Stimulated activated CD8-positive, alpha-beta memory T cell treated with anti-CD3 and anti-CD28 coated beads, Interleukin-4, amount 100 ng/mL, for 48 hours (primary cell): ENCODE results near the gene HSDL1.

Source experiments
- DNase-seq: peaks from one replicate; pipeline ENCODE4 v3.0.0-alpha.2; 2020

The HSDL1 gene

DNA sequence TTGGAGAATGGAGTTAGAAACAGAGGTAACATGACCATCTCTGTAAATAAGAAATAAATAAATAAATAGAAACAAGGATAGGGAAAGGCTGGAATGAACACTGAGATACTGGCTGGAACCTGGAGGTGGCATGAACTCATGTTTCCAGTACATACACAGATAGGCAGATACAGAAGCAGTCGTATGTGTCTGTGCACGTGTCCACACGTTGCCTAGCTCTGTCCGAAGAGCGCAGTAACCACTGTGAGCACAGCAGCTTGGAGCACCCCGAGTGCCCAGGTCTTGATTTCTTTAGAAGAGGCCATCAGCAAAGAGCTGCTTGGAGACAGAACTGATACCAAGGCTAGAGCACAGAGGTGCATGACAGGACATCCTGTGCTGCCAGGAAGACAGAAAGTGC, 65.3 kb downstream of the HSDL1 start:
- DNase-seq: no peak

DNA sequence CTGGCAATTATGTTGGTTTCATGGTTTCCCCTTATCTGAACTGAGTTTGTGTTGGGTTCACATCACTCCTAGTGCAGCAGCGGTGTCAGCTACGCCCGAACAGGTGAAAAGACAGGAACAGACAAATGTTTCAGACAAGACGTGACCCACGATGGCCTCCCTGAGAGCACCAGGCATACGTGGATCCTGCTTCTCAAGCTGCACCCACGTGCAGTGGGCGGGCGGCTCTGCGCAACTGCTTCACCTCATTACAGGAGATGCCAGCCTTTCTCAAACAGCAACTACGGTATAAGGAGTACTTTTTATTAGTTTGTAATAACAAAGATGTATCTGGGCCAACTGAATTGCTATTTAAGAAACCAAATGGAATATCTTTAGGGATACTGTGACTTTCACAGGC, 69.6 kb downstream of the HSDL1 start:
- DNase-seq: no peak

DNA sequence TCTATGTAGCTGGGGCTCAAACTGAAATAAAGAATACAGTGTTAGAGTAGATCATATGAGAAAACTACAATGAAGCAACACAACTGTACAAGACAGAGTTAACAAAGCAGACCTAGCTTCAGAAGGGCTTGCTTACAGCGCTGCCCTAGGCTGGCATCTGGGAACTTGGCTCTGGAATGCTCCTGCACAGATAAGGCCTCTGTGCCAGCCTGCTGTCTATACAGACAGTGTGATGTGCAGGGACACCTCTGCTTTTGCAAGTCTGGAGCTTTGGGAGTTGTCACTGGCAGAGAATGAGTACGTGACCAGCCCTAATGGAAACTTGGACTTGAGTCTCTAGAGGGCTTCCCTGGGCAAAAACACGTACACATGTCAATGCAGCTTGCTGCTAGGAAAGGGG, 70.3 kb downstream of the HSDL1 start:
- DNase-seq: no peak
